ENCODE measurements around the gene ASPA. TPM values are rescaled to one million over a fixed set of nuclear protein-coding genes. Genes with fewer than 3 reads are reported as not detected.

Gene ASPA
- total and polyA plus RNA-seq, 2 of the 13 experiments (the other 11 are each of a cell fraction or from before 2014, with no cell fraction given): not detected

GRCh38 chr17:3529817-3530741 lies 54.3 kb downstream of the ASPA start (continued):
- TF ChIP-seq SALL1 (CRISPR knock-in tag; IDR thresholded peaks at IDR 0.05) (peak; percentile 65; the same call in 1 of the 2 replicates), ZFY (CRISPR knock-in tag; IDR thresholded peaks at IDR 0.05) (peak; percentile 47; the same call in 1 of the 2 replicates), PRDM15 (CRISPR knock-in tag; IDR thresholded peaks at IDR 0.05) (peak; percentile 51; the same call in 1 of the 2 replicates), HNRNPLL (IDR thresholded peaks at IDR 0.05; ENCODE audit: low read depth, low read length, poor library complexity, severe bottlenecking) (peak; percentile 64), ZNF143 (CRISPR knock-in tag; IDR thresholded peaks at IDR 0.05) (no peak), ATF2 (CRISPR knock-in tag; IDR thresholded peaks at IDR 0.05) (no peak), LRRFIP1 (CRISPR knock-in tag; conservative IDR thresholded peaks at IDR 0.05) (no peak), GMEB2 (CRISPR knock-in tag; IDR thresholded peaks at IDR 0.05; ENCODE audit: low read depth) (no peak), HMG20B (CRISPR knock-in tag; conservative IDR thresholded peaks at IDR 0.05) (0 out of 2 replicates have a peak, but pooled peaks have one; percentile 34), IRF1 (CRISPR knock-in tag; IDR thresholded peaks at IDR 0.05; ENCODE audit: low read depth) (no peak), SOX6 (IDR thresholded peaks at IDR 0.05) (no peak), SOX6 (CRISPR knock-in tag; IDR thresholded peaks at IDR 0.05) (peak; percentile 74), ZBTB33 (CRISPR knock-in tag; IDR thresholded peaks at IDR 0.05) (no peak), TFAP4 (IDR thresholded peaks at IDR 0.05; ENCODE audit: borderline replicate concordance, low read depth) (peak; percentile 63; the same call in 1 of the 2 replicates)
